HG03039 (cell line): ENCODE measurements around the gene RDH13.
"Not testable (repeated sequence)": the region's sequence is repeated elsewhere in the genome, so short reads cannot be mapped to it uniquely, and the experiment has no call there.

Experiments
- ATAC-seq: cut with Tn5 transposase; IDR thresholded peaks from one replicate; pipeline ENCODE4 v1.9.1; 2021; ENCODE audit warnings: mild to moderate bottlenecking, moderate library complexity; ENCODE audit not compliant: unreplicated experiment

The RDH13 gene

GRCh38 chr19:55018633-55019032 is 44.3 kb downstream of the RDH13 start:
- ATAC-seq = no peak

- ATAC-seq = no peak
Measured at GRCh38 chr19:55018216-55018615, 44.7 kb downstream of the RDH13 start.

GRCh38 chr19:55016017-55016416 is 46.9 kb downstream of the RDH13 start:
- ATAC-seq = no peak

- ATAC-seq = no peak
Measured at GRCh38 chr19:55015126-55015525, 47.8 kb downstream of the RDH13 start.

GRCh38 chr19:55014714-55015113 is 48.2 kb downstream of the RDH13 start:
- no peak for ATAC-seq

GRCh38 chr19:55013596-55013995 is 49.4 kb downstream of the RDH13 start:
- ATAC-seq = no peak

- no peak for ATAC-seq
Measured at GRCh38 chr19:55012306-55012705, 50.6 kb downstream of the RDH13 start.

- ATAC-seq = not testable (repeated sequence)
Measured at GRCh38 chr19:55010561-55010960, 52.4 kb downstream of the RDH13 start.

GRCh38 chr19:55008781-55009180 is 54.2 kb downstream of the RDH13 start:
- not testable (repeated sequence) for ATAC-seq

GRCh38 chr19:55008189-55008588 is 54.8 kb downstream of the RDH13 start:
- not testable (repeated sequence) for ATAC-seq

- ATAC-seq = not testable (repeated sequence)
Measured at GRCh38 chr19:55007537-55007936, 55.4 kb downstream of the RDH13 start.

GRCh38 chr19:55006795-55007194 is 56.2 kb downstream of the RDH13 start:
- ATAC-seq = not testable (repeated sequence)

- ATAC-seq = no peak
Measured at GRCh38 chr19:55005684-55006488, 57.1 kb downstream of the RDH13 start.

GRCh38 chr19:55000761-55001160 is 62.2 kb downstream of the RDH13 start:
- ATAC-seq = no peak

GRCh38 chr19:54998751-54999239 is 64.2 kb downstream of the RDH13 start:
- ATAC-seq = not testable (repeated sequence)

- ATAC-seq = no peak
Measured at GRCh38 chr19:54995561-54995960, 67.4 kb downstream of the RDH13 start.
